Measurements from ENCODE around the gene ELMO1.

ELMO1 gene

GRCh38 chr7:37391791-37392672 is 56.6 kb downstream of the ELMO1 start:
- DNase-seq, result no peak
- in situ Hi-C loops (cut with HindIII; ENCODE audit: low pct_ligation_motif_present, low pct_unique_long_range_greater_than_20kb, low sequenced_read_pairs), result no loop called here

- no peak for DNase-seq
- in situ Hi-C loops (cut with HindIII; ENCODE audit: low pct_ligation_motif_present, low pct_unique_long_range_greater_than_20kb, low sequenced_read_pairs), result no loop called here
These were observed 58.5 kb downstream of the ELMO1 start for GRCh38 chr7:37390114-37390513.

GRCh38 chr7:37388811-37389210 is 59.9 kb downstream of the ELMO1 start:
- DNase-seq, result no peak
- in situ Hi-C loops (cut with HindIII; ENCODE audit: low pct_ligation_motif_present, low pct_unique_long_range_greater_than_20kb, low sequenced_read_pairs), result no loop called here

GRCh38 chr7:37385787-37386186 is 62.9 kb downstream of the ELMO1 start:
- in situ Hi-C loops (cut with HindIII; ENCODE audit: low pct_ligation_motif_present, low pct_unique_long_range_greater_than_20kb, low sequenced_read_pairs), result no loop called here
- DNase-seq, result no peak

GRCh38 chr7:37382546-37383088 is 66.0 kb downstream of the ELMO1 start:
- in situ Hi-C loops (cut with HindIII; ENCODE audit: low pct_ligation_motif_present, low pct_unique_long_range_greater_than_20kb, low sequenced_read_pairs), result no loop called here
- DNase-seq, result no peak

- in situ Hi-C loops (cut with HindIII; ENCODE audit: low pct_ligation_motif_present, low pct_unique_long_range_greater_than_20kb, low sequenced_read_pairs), result no loop called here
- no peak for DNase-seq
These were observed 67.8 kb downstream of the ELMO1 start for GRCh38 chr7:37380831-37381230.

GRCh38 chr7:37379546-37380277 is 69.0 kb downstream of the ELMO1 start:
- DNase-seq, result no peak
- in situ Hi-C loops (cut with HindIII; ENCODE audit: low pct_ligation_motif_present, low pct_unique_long_range_greater_than_20kb, low sequenced_read_pairs), result no loop called here

- in situ Hi-C loops (cut with HindIII; ENCODE audit: low pct_ligation_motif_present, low pct_unique_long_range_greater_than_20kb, low sequenced_read_pairs), result no loop called here
- no peak for DNase-seq
These were observed 71.4 kb downstream of the ELMO1 start for GRCh38 chr7:37377231-37377630.

GRCh38 chr7:37376386-37376785 is 72.3 kb downstream of the ELMO1 start:
- no peak for DNase-seq
- in situ Hi-C loops (cut with HindIII; ENCODE audit: low pct_ligation_motif_present, low pct_unique_long_range_greater_than_20kb, low sequenced_read_pairs), result no loop called here

- in situ Hi-C loops (cut with HindIII; ENCODE audit: low pct_ligation_motif_present, low pct_unique_long_range_greater_than_20kb, low sequenced_read_pairs), result no loop called here
- no peak for DNase-seq
These were observed 75.9 kb downstream of the ELMO1 start for GRCh38 chr7:37372750-37373149.

- in situ Hi-C loops (cut with HindIII; ENCODE audit: low pct_ligation_motif_present, low pct_unique_long_range_greater_than_20kb, low sequenced_read_pairs), result no loop called here
- DNase-seq, result no peak
These were observed 76.9 kb downstream of the ELMO1 start for GRCh38 chr7:37371755-37372154.

GRCh38 chr7:37369906-37370305 is 78.8 kb downstream of the ELMO1 start:
- DNase-seq, result no peak

GRCh38 chr7:37368540-37368939 is 80.1 kb downstream of the ELMO1 start:
- in situ Hi-C loops (cut with HindIII; ENCODE audit: low pct_ligation_motif_present, low pct_unique_long_range_greater_than_20kb, low sequenced_read_pairs), result no loop called here
- DNase-seq, result no peak

More at GRCh38 chr7:37369906-37370305, 78.8 kb downstream of the ELMO1 start:
- in situ Hi-C loops (cut with HindIII; ENCODE audit: low pct_ligation_motif_present, low pct_unique_long_range_greater_than_20kb, low sequenced_read_pairs), result no loop called here

GRCh38 chr7:37367010-37367409 is 81.7 kb downstream of the ELMO1 start:
- in situ Hi-C loops (cut with HindIII; ENCODE audit: low pct_ligation_motif_present, low pct_unique_long_range_greater_than_20kb, low sequenced_read_pairs), result no loop called here
- no peak for DNase-seq

- in situ Hi-C loops (cut with HindIII; ENCODE audit: low pct_ligation_motif_present, low pct_unique_long_range_greater_than_20kb, low sequenced_read_pairs), result no loop called here
- no peak for DNase-seq
These were observed 82.2 kb downstream of the ELMO1 start for GRCh38 chr7:37366445-37366844.

- in situ Hi-C loops (cut with HindIII; ENCODE audit: low pct_ligation_motif_present, low pct_unique_long_range_greater_than_20kb, low sequenced_read_pairs), result no loop called here
- DNase-seq, result no peak
These were observed 83.3 kb downstream of the ELMO1 start for GRCh38 chr7:37365405-37365804.

- in situ Hi-C loops (cut with HindIII; ENCODE audit: low pct_ligation_motif_present, low pct_unique_long_range_greater_than_20kb, low sequenced_read_pairs), result no loop called here
- no peak for DNase-seq
These were observed 83.8 kb downstream of the ELMO1 start for GRCh38 chr7:37364856-37365255.

GRCh38 chr7:37363536-37364491 is 84.8 kb downstream of the ELMO1 start:
- in situ Hi-C loops (cut with HindIII; ENCODE audit: low pct_ligation_motif_present, low pct_unique_long_range_greater_than_20kb, low sequenced_read_pairs), result no loop called here
- no peak for DNase-seq

All from ACHN (cell line).